Activated gamma-delta T cell treated with Interleukin-2 at 50 U/mL for 16 hours (primary cell): Measurements from ENCODE around the gene METTL26.

Experiments used
- DNase-seq: peaks from one replicate; pipeline ENCODE4 v3.0.0-alpha.2; 2020

Gene METTL26

DNA sequence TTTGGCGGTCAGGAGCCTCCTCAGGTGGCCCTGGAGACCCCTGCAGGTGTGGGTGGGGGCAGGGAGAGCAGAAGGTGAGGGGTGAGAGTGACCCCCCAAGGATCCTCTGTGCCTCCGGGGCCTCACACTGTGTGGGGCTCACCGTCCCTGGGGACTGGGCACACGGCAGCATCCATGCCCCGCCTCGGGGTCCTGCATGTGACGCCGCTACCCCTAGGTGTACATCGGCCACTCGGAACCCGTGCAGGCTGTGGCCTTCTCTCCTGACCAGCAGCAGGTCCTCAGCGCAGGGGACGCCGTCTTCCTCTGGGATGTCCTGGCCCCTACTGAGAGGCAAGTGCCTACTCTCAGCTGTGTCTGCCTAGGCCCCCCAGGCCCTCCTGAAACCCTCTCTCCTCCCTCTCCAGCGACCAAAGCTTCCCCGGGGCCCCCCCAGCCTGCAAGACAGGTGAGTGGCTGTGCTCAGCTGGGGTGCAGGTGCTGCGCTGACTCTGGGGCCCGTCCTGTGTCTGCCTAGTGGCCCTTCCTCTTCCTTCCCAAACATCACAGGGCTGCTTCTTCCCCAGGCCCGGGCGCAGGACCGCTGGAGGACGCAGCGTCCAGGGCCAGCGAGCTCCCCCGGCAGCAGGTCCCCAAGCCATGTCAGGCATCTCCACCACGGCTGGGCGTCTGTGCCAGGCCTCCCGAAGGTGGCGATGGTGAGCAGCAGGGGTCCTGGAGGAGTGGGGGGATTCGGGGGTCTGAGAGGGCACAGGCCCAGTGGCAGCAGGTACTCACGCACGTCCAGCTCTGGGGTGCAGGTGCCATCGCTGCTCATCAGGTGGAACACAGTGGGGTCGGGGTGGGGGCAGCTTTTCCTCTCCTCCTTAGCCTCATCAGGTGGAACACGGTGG lies 22.8 kb upstream of the METTL26 start:
- no peak for DNase-seq

DNA sequence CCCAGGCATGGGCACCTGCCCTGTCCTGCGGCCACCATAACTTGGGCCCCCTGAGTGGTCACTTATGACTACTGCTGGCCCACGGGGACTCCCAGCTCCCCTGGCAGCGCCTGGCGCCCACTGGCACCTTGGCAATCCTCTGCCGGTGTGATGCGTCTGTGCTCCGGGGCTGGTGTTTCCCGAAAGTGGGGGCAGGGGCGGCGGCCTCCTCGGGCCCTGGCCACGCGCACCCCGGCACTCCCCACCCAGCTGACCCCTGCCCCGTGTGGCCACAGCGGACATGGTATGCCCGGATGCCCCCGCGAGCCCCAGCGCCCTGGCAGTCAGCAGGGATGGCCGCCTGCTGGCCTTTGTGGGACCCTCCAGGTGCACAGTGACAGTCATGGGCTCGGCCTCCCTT lies 21.4 kb upstream of the METTL26 start:
- DNase-seq = no peak

GRCh38 chr16:654034-654433 lies 17.9 kb upstream of the METTL26 start:
- DNase-seq = no peak

DNA sequence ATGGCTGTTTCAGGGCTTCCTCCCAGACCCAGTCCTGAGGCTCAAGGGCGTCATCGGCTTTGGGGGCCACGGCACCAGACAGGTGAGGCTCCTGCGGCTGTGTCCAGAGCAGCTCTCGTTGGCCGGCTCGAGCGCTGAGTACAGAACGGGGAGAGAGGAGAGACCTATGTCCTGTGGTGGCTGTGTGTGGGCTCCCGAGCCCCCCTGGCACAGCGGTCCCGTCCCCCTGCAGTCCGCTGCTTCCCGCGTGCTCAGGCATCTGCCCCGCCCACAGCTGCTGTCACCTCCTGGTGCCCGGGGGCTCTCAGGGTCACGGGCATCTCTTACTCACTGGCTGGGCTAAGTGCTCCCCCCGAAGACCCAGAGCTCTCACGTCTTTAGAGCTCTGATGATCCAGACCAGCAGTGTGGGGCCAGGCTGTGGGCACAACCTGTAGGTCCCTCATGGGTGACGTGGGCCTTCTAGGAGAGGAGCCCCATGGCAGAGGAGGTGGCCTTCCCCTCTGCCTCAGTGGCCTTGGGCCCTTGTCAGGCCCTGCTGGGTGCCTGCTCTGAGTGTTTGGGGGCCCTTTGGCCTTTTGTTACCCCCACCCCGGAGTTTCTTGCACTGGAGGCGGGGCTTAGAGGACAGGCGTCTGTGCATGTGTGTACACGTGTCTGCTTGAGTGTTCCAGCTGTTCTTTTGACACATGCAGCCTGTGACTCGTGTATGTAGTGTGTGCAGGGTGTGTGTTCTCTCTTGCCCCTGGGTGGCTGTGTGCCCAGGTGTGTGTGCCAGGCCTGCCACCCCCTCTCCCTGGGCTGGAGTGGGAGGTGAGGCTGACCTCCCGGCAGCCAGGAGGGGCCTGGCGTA lies 16.6 kb upstream of the METTL26 start:
- no peak for DNase-seq

DNA sequence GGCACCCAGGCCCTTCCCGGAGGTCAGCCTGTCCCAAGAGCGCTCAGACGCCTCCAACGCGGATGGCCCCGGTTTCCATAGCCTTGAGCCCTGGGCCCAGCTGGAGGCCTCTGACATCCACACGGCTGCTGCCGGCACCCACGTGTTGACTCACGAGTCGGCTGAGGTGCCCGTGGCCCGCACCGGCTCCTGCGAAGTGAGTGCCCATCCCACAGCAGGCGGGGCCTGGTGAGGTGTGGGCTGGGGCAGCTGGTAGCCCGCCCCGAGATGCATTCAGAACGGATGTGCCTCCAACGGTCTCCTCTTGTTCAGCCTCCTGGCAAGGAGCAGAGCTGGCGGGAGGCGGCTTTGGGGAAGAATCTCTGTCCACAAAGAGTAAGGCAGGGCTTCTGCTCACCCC lies 15.7 kb upstream of the METTL26 start:
- DNase-seq = no peak

DNA sequence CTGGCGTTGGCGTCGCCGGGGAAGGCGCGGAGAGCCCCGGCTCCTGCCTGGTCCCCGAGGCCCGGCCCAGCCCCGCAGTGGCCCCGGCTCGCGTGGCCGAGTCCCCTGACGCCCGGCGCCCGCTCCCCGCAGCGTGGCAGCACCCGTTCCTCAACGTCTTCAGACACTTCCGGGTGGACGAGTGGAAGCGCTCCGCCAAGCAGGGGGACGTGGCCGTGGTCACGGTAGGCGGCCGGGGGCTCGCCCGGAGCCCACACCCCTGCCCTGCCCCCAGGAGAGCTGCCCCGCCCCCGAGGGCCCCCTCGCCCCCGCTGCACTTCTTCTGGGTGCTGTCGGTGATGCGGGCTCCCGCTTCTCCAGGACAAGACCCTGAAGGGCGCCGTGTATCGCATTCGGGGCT lies 13.5 kb upstream of the METTL26 start:
- DNase-seq = no peak

- DNase-seq = peak; percentile 89
Observed at GRCh38 chr16:648781-649589, 12.9 kb upstream of the METTL26 start, which contains the start of gene WDR90. Gene WDR90 (plus strand): TSS chr16:649365. CDS start chr16:649417, 52 bp downstream.

DNA sequence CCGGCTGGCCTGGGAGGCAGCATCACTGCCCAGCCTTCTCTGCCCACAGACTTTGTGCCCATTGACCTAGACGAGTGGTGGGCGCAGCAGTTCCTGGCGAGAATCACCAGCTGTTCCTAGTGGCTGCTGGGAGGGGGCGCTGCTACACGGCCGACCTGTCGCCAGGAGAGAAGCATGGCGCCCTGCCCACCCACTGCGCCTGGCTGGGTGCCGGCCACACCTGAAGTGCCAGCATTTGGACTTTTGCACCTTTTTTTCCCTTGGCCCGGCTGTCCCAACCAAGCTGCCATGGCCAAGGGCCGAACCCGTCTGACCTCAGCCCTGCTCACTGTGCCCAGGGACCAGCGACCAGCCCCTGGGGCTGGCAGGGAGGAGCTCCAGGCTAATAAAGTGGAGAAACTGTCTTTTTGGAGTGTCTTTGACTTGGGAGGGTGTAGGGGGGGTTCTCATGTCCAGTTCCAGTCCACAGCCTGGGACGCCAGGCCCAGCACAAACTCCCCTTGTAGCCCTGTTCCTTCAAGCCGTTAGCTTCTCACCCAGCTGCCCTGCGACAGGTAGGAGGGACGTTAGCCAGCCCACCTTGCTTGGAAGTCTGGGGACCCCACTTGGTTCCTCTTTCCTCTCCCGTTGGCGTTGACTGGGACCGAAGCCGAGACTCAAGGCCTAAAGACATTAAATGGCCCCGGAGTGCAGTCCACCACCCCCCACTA lies 12.1 kb upstream of the METTL26 start:
- DNase-seq = no peak

DNA sequence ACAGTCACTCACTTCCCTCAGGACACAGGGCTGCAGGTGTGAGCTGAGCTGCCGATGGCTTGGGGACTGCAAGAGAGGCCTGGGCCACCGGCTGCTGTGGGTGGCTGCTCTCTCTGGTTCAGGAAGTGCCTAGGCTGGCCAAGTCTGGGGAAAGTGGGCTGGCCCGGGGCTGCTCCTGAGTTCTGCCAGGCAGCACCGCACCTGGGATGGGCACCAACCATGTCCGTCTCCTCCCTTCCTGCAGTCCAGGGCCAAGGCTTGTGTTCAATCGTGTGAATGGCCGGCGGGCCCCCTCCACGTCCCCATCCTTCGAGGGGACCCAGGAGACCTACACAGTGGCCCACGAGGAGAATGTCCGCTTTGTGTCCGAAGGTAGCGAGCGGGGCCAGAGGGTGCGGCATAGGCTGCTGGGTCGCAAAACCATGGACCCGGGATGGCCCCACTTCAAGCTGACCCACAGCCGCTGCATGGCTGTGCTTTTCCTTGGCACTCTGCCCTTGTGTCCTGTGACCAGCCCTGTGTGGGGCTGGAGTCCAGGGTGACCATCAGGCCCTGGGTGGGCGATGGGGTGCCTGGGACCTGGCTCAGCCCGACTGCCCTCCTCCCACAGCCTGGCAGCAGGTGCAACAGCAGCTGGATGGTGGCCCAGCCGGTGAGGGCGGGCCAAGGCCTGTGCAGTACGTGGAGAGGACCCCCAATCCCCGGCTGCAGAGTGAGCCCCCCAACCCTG lies 11.2 kb upstream of the METTL26 start:
- no peak for DNase-seq

DNA sequence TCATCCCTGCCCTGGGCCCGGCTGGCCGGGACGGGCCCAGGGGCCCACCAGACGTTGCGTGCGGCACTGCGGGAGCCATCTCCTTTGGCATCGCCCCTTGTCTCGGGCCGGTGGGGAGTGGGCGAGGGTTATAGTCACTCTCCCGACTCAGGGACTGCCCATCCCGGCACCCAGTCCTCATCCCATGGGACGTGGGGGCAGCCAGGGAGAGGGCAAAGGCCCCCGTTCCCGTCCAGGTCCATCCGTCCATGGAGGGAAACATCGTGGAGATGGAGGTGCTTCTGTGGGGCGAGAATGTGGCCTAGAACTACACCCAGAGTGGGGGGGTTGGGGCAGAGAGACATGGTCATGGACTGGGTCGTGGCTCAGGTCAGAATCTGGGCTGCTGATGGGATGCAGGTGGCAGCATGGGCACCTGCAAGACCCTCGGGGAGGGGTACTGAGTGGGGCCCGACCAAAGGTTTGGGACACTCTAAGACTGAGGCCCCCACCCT lies 10.6 kb upstream of the METTL26 start:
- no peak for DNase-seq

DNA sequence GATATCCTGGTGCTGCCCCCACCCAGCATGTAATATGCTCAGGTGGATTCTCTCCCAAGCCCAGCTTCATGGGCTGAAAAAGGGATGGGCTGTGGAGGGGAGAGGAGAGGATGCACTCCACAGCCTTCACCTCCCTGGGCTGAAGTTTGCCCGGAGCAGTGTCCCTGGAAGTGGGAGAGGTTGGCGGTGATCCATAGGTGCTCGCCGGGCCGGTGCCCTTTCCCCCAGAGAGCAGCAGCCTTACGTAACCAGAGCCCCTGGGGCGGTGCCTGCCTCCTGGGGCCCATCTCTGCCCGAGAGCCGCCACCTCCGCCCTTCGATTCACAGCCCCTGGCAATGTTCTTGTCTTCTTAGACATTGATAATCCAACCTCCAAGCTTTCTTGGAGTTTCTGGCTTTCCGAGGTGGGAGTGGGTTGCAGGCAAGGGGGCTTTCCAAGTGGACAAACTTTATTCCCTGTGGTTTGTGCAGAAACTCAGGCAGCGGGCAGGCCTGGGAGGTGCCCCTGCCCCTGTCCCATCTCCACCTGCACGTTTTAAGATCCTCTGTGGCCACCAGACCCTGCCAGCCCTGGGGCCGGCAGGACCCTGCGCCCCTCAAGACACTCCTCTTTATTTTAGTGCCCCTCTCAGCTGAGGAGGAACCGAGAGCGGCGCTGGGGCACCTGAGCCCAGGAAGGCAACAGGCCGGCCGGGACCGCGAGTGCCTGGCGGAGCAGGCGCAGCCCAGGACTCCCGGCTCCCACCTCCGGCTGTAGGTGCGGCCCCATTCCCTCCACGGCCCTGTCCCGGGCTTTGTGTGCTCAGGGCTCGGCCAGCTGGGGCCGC lies 10.0 kb upstream of the METTL26 start:
- DNase-seq = no peak

DNA sequence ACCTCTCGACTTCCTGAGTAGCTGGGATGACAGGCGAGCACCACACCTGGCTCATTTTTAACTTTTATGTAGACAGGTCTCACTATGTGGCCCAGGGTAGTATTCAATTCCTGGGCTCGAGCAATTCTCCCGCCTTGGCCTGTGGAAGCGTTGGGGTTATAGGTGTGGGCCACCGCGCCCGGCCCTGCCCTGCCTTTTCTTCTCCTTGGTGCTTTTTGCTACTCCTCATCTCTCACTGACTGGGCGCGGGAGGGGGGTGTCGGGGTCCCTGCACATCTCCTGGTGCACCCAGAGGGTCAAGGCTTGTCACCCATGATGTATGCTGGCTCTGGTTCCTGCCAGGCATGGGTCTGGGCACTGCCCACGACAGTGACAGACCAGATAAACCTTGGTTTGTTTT lies 8.5 kb upstream of the METTL26 start:
- no peak for DNase-seq

DNA sequence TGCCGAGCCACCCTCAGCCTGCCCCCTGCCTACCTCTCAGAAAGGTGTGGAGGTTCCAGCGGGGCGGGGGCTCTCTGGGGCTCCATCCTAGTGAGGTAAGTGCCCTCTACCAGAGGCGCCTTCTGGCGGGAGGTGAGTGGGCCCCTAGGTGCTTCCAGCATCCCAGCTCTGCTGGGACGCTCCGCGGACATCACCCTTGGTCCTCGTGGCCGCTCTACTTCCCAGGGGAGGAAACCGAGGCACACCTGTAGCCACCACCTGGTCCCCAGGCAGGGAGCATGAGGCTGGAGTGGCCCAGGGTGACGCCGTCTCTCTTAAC lies 6.9 kb upstream of the METTL26 start:
- DNase-seq = no peak

- DNase-seq = no peak
Observed at GRCh38 chr16:642189-643049, 6.3 kb upstream of the METTL26 start.

DNA sequence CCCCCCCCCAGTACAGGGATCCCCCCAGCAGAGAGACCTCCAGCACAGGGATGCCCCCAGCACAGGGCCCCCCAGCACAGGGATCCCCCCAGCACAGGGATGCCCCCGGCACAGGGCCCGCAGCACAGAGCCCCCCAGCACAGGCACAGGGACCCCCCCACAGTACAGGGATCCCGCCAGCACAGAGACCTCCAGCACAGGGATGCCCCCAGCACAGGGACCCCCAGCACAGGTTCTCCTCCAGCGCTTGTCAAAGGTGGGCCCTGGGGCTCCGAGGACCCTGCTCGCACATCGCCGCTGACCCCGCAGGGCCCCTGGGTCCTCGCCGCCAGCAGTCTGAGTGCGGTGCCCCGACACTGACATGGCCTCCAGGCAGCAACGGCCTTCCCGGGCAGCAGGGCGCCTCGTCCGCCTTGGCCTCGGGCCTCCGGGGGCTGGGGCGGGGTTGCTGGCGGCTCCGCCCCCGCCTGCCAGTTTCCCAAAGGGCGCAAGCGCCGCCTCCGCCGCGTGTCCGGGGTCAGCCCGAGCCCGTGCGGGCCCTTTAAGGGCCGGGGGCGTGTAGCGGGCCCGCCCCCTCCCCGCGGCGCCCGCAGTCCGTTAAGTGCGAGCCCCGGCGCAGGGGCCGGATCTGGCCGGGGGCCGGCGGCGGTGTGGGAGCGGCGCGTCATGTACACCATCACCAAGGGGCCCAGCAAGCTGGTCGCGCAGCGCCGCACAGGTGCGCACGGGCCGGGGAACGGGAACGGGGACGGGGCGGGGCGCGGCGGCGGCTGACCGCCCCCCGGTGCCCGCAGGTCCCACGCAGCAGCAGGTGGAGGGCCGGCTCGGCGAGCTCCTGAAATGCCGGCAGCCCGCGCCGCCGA lies 5.5 kb upstream of the METTL26 start, which contains the start of gene MCRIP2:
MCRIP2 (plus strand) TSS at position 503 of the 863 bp plus-strand sequence; CDS start at position 667, 164 bp downstream.
- peak; percentile 46 for DNase-seq

- no peak for DNase-seq
Observed at GRCh38 chr16:640614-641013, 4.5 kb upstream of the METTL26 start.

DNA sequence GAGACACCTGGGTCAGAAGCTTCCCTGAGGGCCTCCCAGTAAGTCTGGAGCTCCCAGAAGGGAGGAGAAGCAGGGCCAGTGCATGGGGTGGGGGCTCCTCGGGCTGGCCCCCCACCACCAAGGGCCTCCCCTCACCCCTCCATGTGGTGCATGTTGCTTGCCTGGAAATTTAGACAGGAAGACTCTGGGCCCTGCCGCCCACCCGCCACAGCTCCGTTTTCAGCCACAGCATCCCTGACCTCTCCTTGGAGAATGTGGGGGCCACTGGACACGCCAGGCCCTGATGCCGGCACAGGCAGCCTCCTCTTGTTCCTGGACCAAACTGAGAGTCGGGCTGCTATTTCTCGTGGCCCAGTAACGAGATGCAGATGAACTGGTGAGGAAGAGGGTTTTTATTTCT lies 2.7 kb upstream of the METTL26 start:
- no peak for DNase-seq

DNA sequence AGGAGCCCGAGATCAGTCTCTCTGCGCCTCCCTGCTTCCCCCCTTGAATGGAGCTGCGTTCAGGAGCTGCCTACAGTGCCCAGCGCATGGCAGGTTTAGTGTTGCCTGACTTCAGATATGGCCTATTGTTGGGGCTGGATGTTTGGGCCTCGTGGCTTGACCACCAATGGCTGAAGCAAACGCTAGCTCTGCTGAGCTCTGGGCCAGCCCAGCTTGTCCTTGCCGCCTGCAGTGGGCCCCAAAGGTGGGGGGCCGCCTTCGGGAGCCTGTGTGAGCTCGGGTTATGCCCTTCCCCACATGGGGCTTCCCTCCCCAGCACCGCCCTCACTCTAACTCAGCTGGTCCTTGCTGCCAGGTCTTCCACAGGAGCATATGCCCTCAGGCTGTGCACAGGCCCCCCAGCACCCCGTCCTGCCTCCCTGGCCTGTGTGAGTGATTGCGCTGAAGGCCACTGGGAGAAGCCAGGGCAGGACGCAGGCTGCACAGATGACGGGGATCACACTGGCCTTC lies 2.0 kb upstream of the METTL26 start:
- no peak for DNase-seq
